Heart right ventricle (tissue), 16 donors: ENCODE measurements around the gene DGKH. TPM values are rescaled to one million over a fixed set of nuclear protein-coding genes. Genes with fewer than 3 reads are reported as not detected.
"Not testable (repeated sequence)": the region's sequence is repeated elsewhere in the genome, so short reads cannot be mapped to it uniquely, and the experiment has no call there.

Experiments used
- ATAC-seq, 8 donors: fragments of 200-7000 bp; cut with Tn5 transposase; one replicate each; pipeline ENCODE4 v1.9.1; 2020; ENCODE audit warnings: mild to moderate bottlenecking in 8 of 8, moderate library complexity in 8 of 8, moderate number of reproducible peaks in 1 of 8
- DNase-seq, 2 donors: peaks; one replicate each; pipeline ENCODE4 v3.0.0-alpha.2; 2020
- H3K27ac ChIP-seq, 10 donors: fragments of 200-600 bp; sonication (generic) in 2 of 10; one replicate each; pipeline versions ENCODE4 v1.5.0 to v1.8.0; 2020 to 2022; ENCODE audit warnings: mild to moderate bottlenecking in 3 of 10
- H3K27me3 ChIP-seq, 7 donors: fragments of 200-600 bp; one replicate each; pipeline ENCODE4 v1.8.0; 2021 to 2022; ENCODE audit warnings: mild to moderate bottlenecking in 2 of 7
- H3K36me3 ChIP-seq, 9 donors: fragments of 200-600 bp; sonication (generic) in 1 of 9; one replicate each; pipeline versions ENCODE4 v1.5.0 to v1.8.0; 2020 to 2022; ENCODE audit warnings: mild to moderate bottlenecking in 2 of 9
- H3K4me1 ChIP-seq, 9 donors: fragments of 200-600 bp; sonication (generic) in 1 of 9; one replicate each; pipeline versions ENCODE4 v1.5.0 to v1.8.0; 2020 to 2022; ENCODE audit warnings: mild to moderate bottlenecking in 4 of 9
- H3K4me3 ChIP-seq, 10 donors: fragments of 200-600 bp; sonication (generic) in 2 of 10; one replicate each; pipeline versions ENCODE4 v1.5.0 to v1.8.0; 2020 to 2022; ENCODE audit warnings: mild to moderate bottlenecking in 7 of 10, moderate library complexity in 2 of 10
- H3K9me3 ChIP-seq, 11 donors: fragments of 200-600 bp in 10 of 11; sonication (generic) in 2 of 11; one replicate each; pipeline versions ENCODE4 v1.5.0 to v1.8.0; 2013 to 2022; ENCODE audit warnings: mild to moderate bottlenecking in 2 of 11, control low read depth in 1 of 11, moderate library complexity in 1 of 11
- WGBS, 2 donors: extraction: QIAGEN DNeasy Blood & Tissue Kit; methylation state at CpG; one replicate each; pipeline ENCODE4 v1.1.7; 2013; ENCODE audit warnings: inconsistent platforms in 1 of 2; 5-methylcytosine and 5-hydroxymethylcytosine counted together
- intact Hi-C, 10 donors: fragments of 100-400 bp; cut with DNase I; formaldehyde crosslinking; loops; one replicate each; pipeline versions ENCODE4 v1.11.1 to v1.14.2; 2022
- polyA plus RNA-seq, 2 donors: library from polyadenylated mRNA; stranded (reverse); fragments of 200-250 nt; gene quantifications; one replicate each; pipeline ENCODE4 v1.2.3, GENCODE V29; 2013
- total RNA-seq, 10 donors: library from RNA; stranded (reverse); fragmentation: NEBNext Ultra II Directional in 3 of 10; extraction: Animal tissue kit (Norgen Biotek cat#: 25700) in 3 of 10; gene quantifications; one replicate each; pipeline versions ENCODE4 v1.2.1 to v1.2.4, GENCODE V29; 2021 to 2023
- TF ChIP-seq, protein P1 (sequence below), 9 donors: fragments of 200-600 bp; sonication (generic) in 2 of 9; IDR thresholded peaks; one replicate each; pipeline versions ENCODE4 v1.5.0 to v1.8.0; 2021 to 2022; ENCODE audit warnings: antibody characterized with exemption in 9 of 9, mild to moderate bottlenecking in 5 of 9, moderate library complexity in 1 of 9
- donor health status: Arrhythmogenic right ventricular cardiomyopathy.
- donor health status: ischemic (EF 13 %, LVEDD 7.1; RV severe dilation, severe dysfunction).
- donor health status: healthy with polysubstance abuse.
- donor health status: DM: no; HTN: yes; CAD: no.
- donor health status: DM: no; HTN: no; CAD: no.
- donor health status: ischemic (EF 25% LVEDD 6.9; RV normal size, moderate dysfunction).
- donor health status: ischemic (EF 25% LVEDD 5.7; RV mildly dilated, moderate dysfunction).
- donor health status: healthy.
- donor health status: DM: yes; HTN: yes; CAD: no.
- donor health status: Ischemic cardiomyopathy.
- donor health status: ischemic (EF 35%, LVEDD 5.7; RV mildly dilated, moderate dysfunction).
- donor health status: nonischemic (EF 11% LVEDD 7.7; RV severe dilation, severe dysfunction).
- donor health status: DM: yes; HTN: yes; CAD: no.
- donor health status: PGD.
- donor health status: ischemic (EF 29% LVEDD 5.4; RV normal size, mild dysfunction).
- donor health status: nonischemic (EF 23%, LVEDD 6.1; RV moderate dilation, normal function).

DGKH gene
- total and polyA plus RNA-seq, 12 donors: 1.2 to 11.0 (median 7.2) TPM

GRCh38 chr13:42064966-42065365, 16.5 kb downstream of the DGKH start:
- Histone ChIP-seq H3K27ac (no peak overlapping the region), H3K36me3 (peaks cover 0 to 13% (median 5%) of the 10 kb centered on the region in 9 donors), H3K4me3 (no peak overlapping the region), H3K27me3 (no peaks in the 10 kb centered on the region), H3K9me3 (no peaks in the 10 kb centered on the region), H3K4me1 (peaks cover 0 to 15% (median 0%) of the 10 kb centered on the region in 9 donors)
- intact Hi-C loops: no loop called here
- ATAC-seq: no peak
- whole genome bisulfite sequencing, 2 donors: 83 to 84% methylated on average over 5 of the region's 5 CpGs
- DNase-seq: no peak
- TF ChIP-seq, protein P1, sequence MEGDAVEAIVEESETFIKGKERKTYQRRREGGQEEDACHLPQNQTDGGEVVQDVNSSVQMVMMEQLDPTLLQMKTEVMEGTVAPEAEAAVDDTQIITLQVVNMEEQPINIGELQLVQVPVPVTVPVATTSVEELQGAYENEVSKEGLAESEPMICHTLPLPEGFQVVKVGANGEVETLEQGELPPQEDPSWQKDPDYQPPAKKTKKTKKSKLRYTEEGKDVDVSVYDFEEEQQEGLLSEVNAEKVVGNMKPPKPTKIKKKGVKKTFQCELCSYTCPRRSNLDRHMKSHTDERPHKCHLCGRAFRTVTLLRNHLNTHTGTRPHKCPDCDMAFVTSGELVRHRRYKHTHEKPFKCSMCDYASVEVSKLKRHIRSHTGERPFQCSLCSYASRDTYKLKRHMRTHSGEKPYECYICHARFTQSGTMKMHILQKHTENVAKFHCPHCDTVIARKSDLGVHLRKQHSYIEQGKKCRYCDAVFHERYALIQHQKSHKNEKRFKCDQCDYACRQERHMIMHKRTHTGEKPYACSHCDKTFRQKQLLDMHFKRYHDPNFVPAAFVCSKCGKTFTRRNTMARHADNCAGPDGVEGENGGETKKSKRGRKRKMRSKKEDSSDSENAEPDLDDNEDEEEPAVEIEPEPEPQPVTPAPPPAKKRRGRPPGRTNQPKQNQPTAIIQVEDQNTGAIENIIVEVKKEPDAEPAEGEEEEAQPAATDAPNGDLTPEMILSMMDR (IDR thresholded peaks at IDR 0.05): no peak

DNA sequence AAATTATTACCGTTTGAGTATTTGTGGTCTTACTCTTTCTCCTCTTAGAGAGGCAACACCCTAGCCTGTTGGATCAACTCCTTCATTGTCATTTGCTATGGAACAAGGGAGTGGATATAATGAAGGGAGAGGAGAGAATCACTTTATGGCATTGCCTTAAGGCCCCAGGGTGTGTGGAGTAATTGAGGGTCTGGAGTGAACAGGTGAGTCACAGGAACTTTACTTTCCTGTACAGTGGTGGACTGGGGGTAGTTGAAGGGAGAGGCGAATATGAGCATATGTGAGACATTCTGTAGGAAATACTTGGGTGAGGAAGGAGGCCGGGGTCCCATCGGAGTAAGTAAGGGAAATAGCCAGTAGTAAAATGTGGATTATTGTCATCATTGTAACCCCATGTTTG, 17.0 kb downstream of the DGKH start:
- H3K9me3 ChIP-seq: no peaks in the 10 kb centered on the region
- peaks cover 0 to 13% (median 5%) of the 10 kb centered on the region in 9 donors for H3K36me3 ChIP-seq
- no peaks in the 10 kb centered on the region for H3K27me3 ChIP-seq
- H3K4me3 ChIP-seq: no peak overlapping the region
- ATAC-seq: no peak
- intact Hi-C loops: no loop called here
- DNase-seq: no peak
- H3K4me1 ChIP-seq: peaks cover 0 to 15% (median 0%) of the 10 kb centered on the region in 9 donors
- H3K27ac ChIP-seq: no peak overlapping the region
- WGBS, 2 donors: 93 to 94% methylated on average over 4 of the region's 4 CpGs
- TF ChIP-seq, protein P1 (IDR thresholded peaks at IDR 0.05): no peak

DNA sequence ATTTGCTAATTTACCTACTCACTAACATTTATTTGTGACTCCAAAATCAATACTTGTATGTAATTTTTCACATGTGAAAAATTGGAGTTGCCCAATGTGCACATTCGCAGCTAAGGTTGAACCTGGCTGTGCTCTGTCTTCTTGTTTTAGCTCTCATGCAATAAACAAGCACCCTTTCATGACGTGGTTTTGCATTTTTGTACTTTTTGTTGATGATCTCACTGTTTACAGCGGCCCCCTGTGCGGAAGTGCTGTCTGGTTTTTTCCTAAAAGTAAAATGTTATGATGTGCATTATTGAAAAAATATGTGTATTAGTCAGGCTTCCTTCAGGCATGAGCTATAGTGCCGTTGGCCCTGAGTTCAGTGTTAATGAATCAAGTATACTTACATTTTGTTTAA, 18.1 kb downstream of the DGKH start:
- no peaks in the 10 kb centered on the region for H3K9me3 ChIP-seq
- DNase-seq (no peak), ATAC-seq (no peak)
- intact Hi-C loops: no loop called here
- no peaks in the 10 kb centered on the region for H3K27me3 ChIP-seq
- no peak overlapping the region for H3K4me3 ChIP-seq
- peaks cover 0 to 15% (median 5%) of the 10 kb centered on the region in 9 donors for H3K36me3 ChIP-seq
- TF ChIP-seq, protein P1 (IDR thresholded peaks at IDR 0.05): no peak
- H3K27ac ChIP-seq: no peak overlapping the region
- peaks cover 0 to 15% (median 0%) of the 10 kb centered on the region in 9 donors for H3K4me1 ChIP-seq
- WGBS, 2 donors: 77 to 78% methylated on average over 5 of the region's 5 CpGs

- Histone ChIP-seq H3K27me3 (no peaks in the 10 kb centered on the region), H3K36me3 (peaks cover 0 to 16% (median 5%) of the 10 kb centered on the region in 9 donors), H3K4me1 (peaks cover 0 to 12% (median 6%) of the 10 kb centered on the region in 9 donors), H3K4me3 (no peak overlapping the region), H3K9me3 (no peaks in the 10 kb centered on the region), H3K27ac (no peak overlapping the region)
- intact Hi-C loops: no loop called here
- no peak for ATAC-seq
- DNase-seq: no peak
- TF ChIP-seq, protein P1 (IDR thresholded peaks at IDR 0.05): no peak
- WGBS, 2 donors: 70 to 73% methylated on average over 3 of the region's 3 CpGs
Measured at GRCh38 chr13:42068886-42069285, 20.4 kb downstream of the DGKH start.

DNA sequence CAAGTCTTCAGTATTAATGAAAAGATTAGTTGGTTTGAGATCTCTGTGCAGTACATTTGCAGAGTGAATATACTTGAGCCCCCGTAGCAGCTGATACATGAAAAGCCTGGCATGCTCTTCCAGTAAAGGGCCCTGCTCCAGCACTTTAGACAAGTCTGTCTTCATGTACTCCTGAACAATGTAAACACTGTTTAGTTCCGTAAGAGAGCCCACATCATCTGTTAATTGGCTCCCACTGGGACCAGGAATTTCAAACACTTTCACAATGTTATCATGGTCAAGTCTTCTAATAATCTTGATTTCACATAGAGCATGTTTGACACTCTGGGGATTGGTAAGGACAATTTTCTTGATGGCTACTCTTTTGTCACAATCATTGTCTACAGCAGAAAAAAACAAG, 22.2 kb downstream of the DGKH start:
- Histone ChIP-seq H3K4me1 (peaks cover 0 to 14% (median 8%) of the 10 kb centered on the region in 9 donors), H3K36me3 (peaks cover 0 to 14% (median 5%) of the 10 kb centered on the region in 9 donors)
- DNase-seq, H3K27me3 ChIP-seq, intact Hi-C loops, H3K4me3 ChIP-seq, H3K9me3 ChIP-seq, ATAC-seq, H3K27ac ChIP-seq: not testable (repeated sequence)
- WGBS, 2 donors: 72 to 86% methylated on average over 2 of the region's 2 CpGs

- WGBS, 2 donors: 78 to 84% methylated on average over 4 of the region's 4 CpGs
- H3K27me3 ChIP-seq, intact Hi-C loops, H3K9me3 ChIP-seq, H3K4me3 ChIP-seq, ATAC-seq, H3K27ac ChIP-seq, H3K36me3 ChIP-seq, DNase-seq: not testable (repeated sequence)
- H3K4me1 ChIP-seq: peaks cover 0 to 17% (median 8%) of the 10 kb centered on the region in 9 donors
Measured at GRCh38 chr13:42071179-42071578, 22.7 kb downstream of the DGKH start.
